Naive thymus-derived CD4-positive, alpha-beta T cell (primary cell): ENCODE measurements around the gene MARCHF11. TPM values are rescaled to one million over a fixed set of nuclear protein-coding genes. Genes with fewer than 3 reads are reported as not detected.
A peak's percentile ranks its signal among the peaks of the same experiment; 100 is the strongest.

Experiments used
- ATAC-seq: fragments of 150-1000 bp; cut with Tn5 transposase; 2 replicates; pipeline ENCODE4 v1.10.0; 2021; ENCODE audit warnings: mild to moderate bottlenecking, moderate library complexity
- CTCF ChIA-PET: fragments of 350-600 bp; sonication (Branson Sonifier 250); formaldehyde crosslinking; loops from one replicate; lab custom pipeline; 2021; ENCODE audit warnings: antibody characterized with exemption; lab: Charles Lee
- POLR2A ChIA-PET: fragments of 350-600 bp; sonication (Branson Sonifier 250); formaldehyde crosslinking; loops from one replicate; lab custom pipeline; 2021; ENCODE audit warnings: antibody characterized with exemption, inconsistent platforms; lab: Charles Lee
- DNase-seq, 9 donors: peaks; one replicate each; pipeline versions ENCODE4 v3.0.0 to v3.0.0-alpha.2; 2020 to 2022; ENCODE audit warnings: mixed read lengths in 1 of 9
- H3K27ac ChIP-seq: one replicate; pipeline ENCODE4 v1.7.0; 2013; ENCODE audit warnings: mild to moderate bottlenecking, low read depth, low read length, moderate library complexity
- H3K27me3 ChIP-seq, 2 donors: one replicate each; pipeline ENCODE4 v1.7.0; 2013; ENCODE audit warnings: low read length in 2 of 2, mild to moderate bottlenecking in 2 of 2, moderate library complexity in 2 of 2; ENCODE audit not compliant: control insufficient read depth in 2 of 2, insufficient read depth in 2 of 2
- H3K36me3 ChIP-seq, 3 experiments: 1 replicate in 2 of 3; 2 replicates in 1 of 3; pipeline ENCODE4 v1.7.0; 2013; ENCODE audit warnings: low read length in 3 of 3, mild to moderate bottlenecking in 3 of 3, moderate library complexity in 1 of 3; ENCODE audit not compliant: insufficient read depth in 3 of 3, control insufficient read depth in 2 of 3
- H3K4me1 ChIP-seq, 2 donors: one replicate each; pipeline ENCODE4 v1.7.0; 2013; ENCODE audit warnings: low read length in 2 of 2, mild to moderate bottlenecking in 2 of 2, moderate library complexity in 1 of 2; ENCODE audit not compliant: control insufficient read depth in 2 of 2, insufficient read depth in 2 of 2
- H3K4me3 ChIP-seq: 2 replicates; pipeline ENCODE4 v1.7.0; 2013; ENCODE audit warnings: mild to moderate bottlenecking, low read length
- H3K9me3 ChIP-seq, 3 experiments: 1 replicate in 2 of 3; 2 replicates in 1 of 3; pipeline ENCODE4 v1.7.0; 2013; ENCODE audit warnings: low read length in 3 of 3; ENCODE audit not compliant: control insufficient read depth in 2 of 3
- H3K27ac Mint-ChIP-seq, 9 donors: one replicate each; pipeline ENCODE4 v1.8.0; 2020 to 2022; ENCODE audit warnings: mixed read lengths in 9 of 9, mild to moderate bottlenecking in 8 of 9, moderate library complexity in 5 of 9, inconsistent platforms in 2 of 9
- H3K27me3 Mint-ChIP-seq, 5 donors: one replicate each; pipeline ENCODE4 v1.8.0; 2021 to 2022; ENCODE audit warnings: mixed read lengths in 5 of 5, mild to moderate bottlenecking in 1 of 5
- H3K36me3 Mint-ChIP-seq, 5 donors: one replicate each; pipeline ENCODE4 v1.8.0; 2020 to 2022; ENCODE audit warnings: mixed read lengths in 5 of 5, mild to moderate bottlenecking in 3 of 5, inconsistent platforms in 1 of 5
- H3K4me1 Mint-ChIP-seq, 7 donors: one replicate each; pipeline ENCODE4 v1.8.0; 2020 to 2022; ENCODE audit warnings: mixed read lengths in 7 of 7, mild to moderate bottlenecking in 3 of 7, inconsistent platforms in 1 of 7
- H3K4me3 Mint-ChIP-seq, 10 donors: one replicate each; pipeline ENCODE4 v1.8.0; 2020 to 2022; ENCODE audit warnings: mild to moderate bottlenecking in 10 of 10, mixed read lengths in 10 of 10, moderate library complexity in 6 of 10, inconsistent platforms in 2 of 10
- H3K9me3 Mint-ChIP-seq, 11 donors: one replicate each; pipeline ENCODE4 v1.8.0; 2020 to 2022; ENCODE audit warnings: mixed read lengths in 11 of 11, mild to moderate bottlenecking in 4 of 11, inconsistent platforms in 1 of 11, moderate library complexity in 1 of 11
- intact Hi-C, 2 donors: fragments of 100-400 bp; cut with micrococcal nuclease; formaldehyde crosslinking; loops; one replicate each; pipeline ENCODE4 v1.15.1; 2023
- polyA plus RNA-seq, 2 donors: library from polyadenylated mRNA; unstranded; fragments of 300-500 nt; fragmentation: Illumina TruSeq; gene quantifications; one replicate each; pipeline ENCODE4 v1.2.3, GENCODE V29; 2021
- total RNA-seq, 6 experiments: library from RNA in 5 of 6; stranded (reverse) in 5 of 6; gene quantifications; 1 replicate in 5 of 6; 2 replicates in 1 of 6; pipeline ENCODE4 v1.2.3 and lab custom pipeline; 2021 to 2026

MARCHF11 gene, protein sequence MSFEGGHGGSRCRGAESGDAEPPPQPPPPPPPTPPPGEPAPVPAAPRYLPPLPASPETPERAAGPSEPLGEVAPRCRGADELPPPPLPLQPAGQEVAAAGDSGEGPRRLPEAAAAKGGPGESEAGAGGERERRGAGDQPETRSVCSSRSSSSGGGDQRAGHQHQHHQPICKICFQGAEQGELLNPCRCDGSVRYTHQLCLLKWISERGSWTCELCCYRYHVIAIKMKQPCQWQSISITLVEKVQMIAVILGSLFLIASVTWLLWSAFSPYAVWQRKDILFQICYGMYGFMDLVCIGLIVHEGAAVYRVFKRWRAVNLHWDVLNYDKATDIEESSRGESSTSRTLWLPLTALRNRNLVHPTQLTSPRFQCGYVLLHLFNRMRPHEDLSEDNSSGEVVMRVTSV
- total RNA-seq (not detected), polyA plus RNA-seq (not detected), total RNA-seq (lab: John Stamatoyannopoulos, UW) (not detected)

DNA sequence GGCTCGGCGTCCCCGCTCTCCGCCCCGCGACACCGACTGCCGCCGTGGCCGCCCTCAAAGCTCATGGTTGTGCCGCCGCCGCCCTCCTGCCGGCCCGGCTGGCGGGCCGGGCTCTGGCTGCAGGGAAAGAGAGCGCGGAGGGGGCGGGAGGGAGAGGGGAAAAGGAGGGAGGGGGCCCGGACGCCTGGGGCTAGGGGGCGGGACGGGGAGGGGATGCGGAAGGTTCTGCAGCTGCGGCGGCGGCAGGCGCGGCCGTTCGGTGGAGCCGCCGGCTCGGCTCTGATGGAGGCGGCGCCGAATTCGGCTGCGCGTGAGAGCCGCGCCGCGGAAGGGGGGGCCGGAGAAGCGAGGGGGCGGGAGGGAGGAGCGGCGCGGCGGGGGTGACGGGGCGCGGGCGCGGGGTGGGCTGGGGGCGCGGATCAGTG is at the start of gene MARCHF11:
TSS of gene MARCHF11 (minus strand) at position 281 of the 425 bp plus-strand sequence. CDS start at position 65, 216 bp downstream.
- Histone ChIP-seq H3K4me1 (no peaks in the 10 kb centered on the region), H3K4me3 (no peak within 1 kb of the TSS), H3K27ac (no peak within 1 kb of the TSS), H3K36me3 (no peaks in the 10 kb centered on the region), H3K27me3 (peaks cover 0 to 3% of the 10 kb centered on the region in 2 donors), H3K9me3 (no peaks in the 10 kb centered on the region)
- H3K27me3 Mint-ChIP-seq, result peaks cover 35 to 66% (median 44%) of the 10 kb centered on the region in 5 donors
- no peak within 1 kb of the TSS for H3K27ac Mint-ChIP-seq
- DNase-seq, result no peak
- POLR2A ChIA-PET, result no interaction called here
- peak within 1 kb of the TSS in 7 of 10 donors; percentile 19 to 74 (median 52) for H3K4me3 Mint-ChIP-seq
- H3K9me3 Mint-ChIP-seq, result peaks cover 0 to 31% (median 22%) of the 10 kb centered on the region in 11 donors
- peaks cover 0 to 16% (median 4%) of the 10 kb centered on the region in 7 donors for H3K4me1 Mint-ChIP-seq
- CTCF ChIA-PET, result no interaction called here
- H3K36me3 Mint-ChIP-seq, result peaks cover 2 to 17% (median 7%) of the 10 kb centered on the region in 5 donors
- intact Hi-C loops, result no loop called here
- ATAC-seq, result no peak

DNA sequence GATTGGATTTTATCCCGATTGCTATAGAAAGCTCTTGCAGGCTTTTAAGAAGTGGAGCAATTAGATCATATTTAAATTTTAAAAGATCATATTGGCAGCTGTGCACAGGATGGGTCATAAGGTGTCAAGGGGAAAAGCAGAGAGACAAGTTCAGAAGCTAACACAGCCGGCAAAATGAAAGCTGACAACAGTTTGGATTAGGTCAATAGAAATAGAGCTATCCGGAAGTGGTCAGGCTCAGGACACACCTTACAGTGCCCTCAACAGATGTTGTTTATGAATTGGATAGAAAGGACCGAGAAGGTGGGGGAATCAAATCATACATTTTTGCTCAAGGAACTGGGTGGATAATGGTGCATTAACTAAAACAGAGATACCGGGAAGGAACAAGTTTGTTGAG is 46.3 kb upstream of the MARCHF11 start:
- peaks cover 0 to 4% (median 0%) of the 10 kb centered on the region in 5 donors for H3K27me3 Mint-ChIP-seq
- Histone ChIP-seq H3K27me3 (no peaks in the 10 kb centered on the region), H3K27ac (no peak overlapping the region), H3K36me3 (no peaks in the 10 kb centered on the region), H3K4me3 (no peak overlapping the region), H3K9me3 (no peaks in the 10 kb centered on the region), H3K4me1 (no peaks in the 10 kb centered on the region)
- CTCF ChIA-PET, result no interaction called here
- H3K9me3 Mint-ChIP-seq, result peaks cover 0 to 9% (median 3%) of the 10 kb centered on the region in 11 donors
- H3K4me1 Mint-ChIP-seq, result no peaks in the 10 kb centered on the region
- POLR2A ChIA-PET, result no interaction called here
- DNase-seq (no peak), ATAC-seq (no peak)
- no peaks in the 10 kb centered on the region for H3K36me3 Mint-ChIP-seq
- H3K4me3 Mint-ChIP-seq, result no peak overlapping the region
- no peak overlapping the region for H3K27ac Mint-ChIP-seq
- intact Hi-C loops, result no loop called here

DNA sequence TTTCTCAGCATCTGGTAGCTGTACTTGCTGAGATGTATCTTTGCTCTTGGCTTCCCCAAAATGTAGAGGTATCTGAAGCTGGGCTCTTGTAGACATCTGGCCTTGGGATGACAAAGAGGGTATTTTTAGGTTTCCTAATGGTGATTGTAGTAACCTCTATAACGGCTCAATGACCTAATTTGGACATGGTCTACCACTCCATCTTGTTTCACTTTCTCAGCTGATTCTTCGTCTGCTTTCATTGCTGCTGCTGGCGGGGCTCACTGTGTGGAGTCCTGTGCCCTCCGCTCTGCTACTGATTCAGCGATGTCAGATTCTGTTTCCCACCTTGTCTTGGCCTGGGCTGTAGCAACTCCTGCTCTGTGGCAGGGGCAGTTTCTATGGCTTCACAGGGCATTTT is 12.7 kb upstream of the MARCHF11 start:
- H3K4me1 Mint-ChIP-seq, result no peaks in the 10 kb centered on the region
- Histone ChIP-seq H3K4me3 (no peak overlapping the region), H3K27me3 (no peaks in the 10 kb centered on the region), H3K36me3 (no peaks in the 10 kb centered on the region), H3K4me1 (no peaks in the 10 kb centered on the region), H3K27ac (no peak overlapping the region), H3K9me3 (no peaks in the 10 kb centered on the region)
- ChIA-PET POLR2A (no interaction called here), CTCF (no interaction called here)
- peaks cover 0 to 5% (median 0%) of the 10 kb centered on the region in 5 donors for H3K36me3 Mint-ChIP-seq
- H3K27ac Mint-ChIP-seq, result no peak overlapping the region
- intact Hi-C loops, result no loop called here
- ATAC-seq, result no peak
- peaks cover 1 to 16% (median 4%) of the 10 kb centered on the region in 11 donors for H3K9me3 Mint-ChIP-seq
- peaks cover 0 to 5% (median 0%) of the 10 kb centered on the region in 5 donors for H3K27me3 Mint-ChIP-seq
- no peak overlapping the region for H3K4me3 Mint-ChIP-seq
- no peak for DNase-seq

DNA sequence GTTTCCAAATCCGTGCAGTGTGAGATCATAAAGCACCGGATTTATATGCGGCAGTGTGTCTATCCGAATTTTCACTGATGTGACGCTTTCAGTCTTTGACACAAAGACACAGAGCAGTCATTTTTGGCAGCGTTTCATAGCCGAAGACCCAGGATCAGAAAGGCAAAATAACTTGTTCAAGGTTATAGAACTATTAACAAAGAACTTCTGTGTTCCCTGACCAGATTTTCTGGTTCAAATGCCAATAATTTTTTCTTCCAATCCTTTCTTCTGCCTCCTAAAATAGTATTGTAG is 1.1 kb upstream of the MARCHF11 start:
- Mint-ChIP-seq H3K4me1 (peaks cover 0 to 16% (median 4%) of the 10 kb centered on the region in 7 donors), H3K4me3 (peak overlapping the region in 2 of 10 donors; percentile 22 to 63), H3K9me3 (peaks cover 0 to 31% (median 20%) of the 10 kb centered on the region in 11 donors), H3K36me3 (peaks cover 2 to 17% (median 7%) of the 10 kb centered on the region in 5 donors), H3K27me3 (peaks cover 35 to 64% (median 47%) of the 10 kb centered on the region in 5 donors), H3K27ac (no peak overlapping the region)
- Histone ChIP-seq H3K4me1 (no peaks in the 10 kb centered on the region), H3K36me3 (no peaks in the 10 kb centered on the region), H3K4me3 (no peak overlapping the region), H3K9me3 (no peaks in the 10 kb centered on the region), H3K27me3 (peaks cover 0 to 3% of the 10 kb centered on the region in 2 donors), H3K27ac (no peak overlapping the region)
- DNase-seq (no peak), ATAC-seq (no peak)
- ChIA-PET CTCF (no interaction called here), POLR2A (no interaction called here)
- intact Hi-C loops, result no loop called here

DNA sequence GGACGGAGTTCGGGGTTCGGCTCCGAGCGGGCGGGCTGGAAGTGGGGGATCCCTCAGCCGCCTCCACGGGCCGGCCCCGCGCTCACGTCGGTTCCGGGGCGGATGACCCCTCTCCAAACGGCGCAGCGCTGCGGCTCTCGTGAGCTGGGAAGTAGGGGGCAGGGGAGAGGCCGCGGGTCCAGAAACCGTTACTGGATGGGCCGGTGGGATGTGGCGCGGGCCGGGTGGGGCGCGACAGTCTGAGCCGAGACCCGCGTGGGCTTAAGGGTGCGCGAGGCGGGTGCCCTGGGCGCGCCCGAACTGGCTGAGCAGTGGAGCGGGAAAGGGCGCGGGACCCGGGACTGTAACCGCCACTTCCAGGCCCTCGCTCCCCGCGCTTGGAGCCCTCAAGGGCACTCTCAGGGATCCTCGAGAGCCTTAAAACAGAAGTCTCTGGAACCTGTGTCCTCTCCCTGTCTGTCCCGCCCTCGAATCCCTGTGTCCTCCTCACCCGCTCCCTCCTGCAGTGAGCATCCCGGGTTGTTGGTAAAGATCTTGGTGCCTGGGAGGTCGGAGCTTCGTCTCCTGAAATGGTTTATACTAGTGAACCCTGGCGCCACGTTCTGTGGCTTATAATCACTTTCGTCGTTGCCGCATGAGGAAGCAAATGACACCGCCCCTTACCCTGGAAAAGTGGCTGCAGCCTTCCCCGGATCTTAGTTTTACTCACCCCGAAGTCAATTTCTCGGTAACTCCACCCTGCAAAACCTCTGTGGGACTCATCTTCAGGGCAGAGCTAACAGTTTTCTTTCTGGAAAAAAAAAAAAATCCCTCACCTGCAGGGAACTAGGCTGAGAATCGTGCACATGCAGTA is 571 bp upstream of the MARCHF11 start:
- no peaks in the 10 kb centered on the region for H3K9me3 ChIP-seq
- no peak for ATAC-seq
- no peak for DNase-seq
- H3K4me1 Mint-ChIP-seq, result peaks cover 0 to 16% (median 4%) of the 10 kb centered on the region in 7 donors
- H3K36me3 ChIP-seq, result no peaks in the 10 kb centered on the region
- ChIA-PET CTCF (no interaction called here), POLR2A (no interaction called here)
- H3K27me3 ChIP-seq, result peaks cover 0 to 3% of the 10 kb centered on the region in 2 donors
- intact Hi-C loops, result no loop called here
- H3K4me3 Mint-ChIP-seq, result peak overlapping the region in 2 of 10 donors; percentile 22 to 63
- no peaks in the 10 kb centered on the region for H3K4me1 ChIP-seq
- H3K4me3 ChIP-seq, result no peak overlapping the region
- H3K9me3 Mint-ChIP-seq, result peaks cover 0 to 31% (median 20%) of the 10 kb centered on the region in 11 donors
- no peak overlapping the region for H3K27ac Mint-ChIP-seq
- peaks cover 2 to 17% (median 7%) of the 10 kb centered on the region in 5 donors for H3K36me3 Mint-ChIP-seq
- H3K27me3 Mint-ChIP-seq, result peaks cover 35 to 70% (median 47%) of the 10 kb centered on the region in 5 donors
- no peak overlapping the region for H3K27ac ChIP-seq

DNA sequence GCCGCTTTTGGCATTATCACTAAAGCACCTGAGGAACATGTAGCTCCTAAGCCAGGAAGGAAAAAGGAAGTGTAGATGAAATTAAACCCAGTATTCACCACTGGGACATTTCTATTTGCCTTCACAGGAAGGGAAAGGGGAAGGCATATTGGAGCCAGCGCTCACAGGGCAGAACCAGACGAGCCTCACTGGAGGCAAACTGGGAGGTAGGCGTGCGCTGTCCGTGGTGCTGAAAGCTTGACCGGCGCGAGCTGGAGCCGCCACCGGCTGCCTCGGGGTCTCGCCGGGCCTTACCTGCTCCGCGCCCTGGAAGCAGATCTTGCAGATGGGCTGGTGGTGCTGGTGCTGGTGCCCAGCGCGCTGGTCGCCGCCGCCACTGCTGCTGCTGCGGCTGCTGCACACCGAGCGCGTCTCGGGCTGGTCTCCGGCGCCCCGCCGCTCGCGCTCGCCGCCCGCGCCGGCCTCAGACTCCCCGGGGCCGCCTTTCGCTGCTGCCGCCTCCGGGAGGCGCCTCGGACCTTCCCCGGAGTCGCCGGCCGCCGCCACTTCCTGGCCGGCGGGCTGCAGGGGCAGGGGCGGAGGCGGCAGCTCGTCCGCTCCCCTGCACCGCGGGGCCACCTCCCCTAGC is 732 bp downstream of the MARCHF11 start:
- Mint-ChIP-seq H3K4me1 (peaks cover 0 to 16% (median 4%) of the 10 kb centered on the region in 7 donors), H3K36me3 (peaks cover 2 to 17% (median 7%) of the 10 kb centered on the region in 5 donors), H3K27me3 (peaks cover 35 to 64% (median 43%) of the 10 kb centered on the region in 5 donors), H3K4me3 (peak overlapping the region in 7 of 10 donors; percentile 19 to 74 (median 52)), H3K27ac (no peak overlapping the region), H3K9me3 (peaks cover 0 to 31% (median 23%) of the 10 kb centered on the region in 11 donors)
- Histone ChIP-seq H3K9me3 (no peaks in the 10 kb centered on the region), H3K36me3 (no peaks in the 10 kb centered on the region), H3K27ac (no peak overlapping the region), H3K27me3 (peaks cover 0 to 3% of the 10 kb centered on the region in 2 donors), H3K4me3 (no peak overlapping the region), H3K4me1 (no peaks in the 10 kb centered on the region)
- DNase-seq (peak in 4 of 9 donors; percentile 8 to 48 (median 10)), ATAC-seq (no peak)
- POLR2A ChIA-PET, result no interaction called here
- intact Hi-C loops, result no loop called here
- CTCF ChIA-PET, result no interaction called here
